Osteocyte (in vitro differentiated cells): ENCODE data around the gene MYO3B. TPM values are rescaled to one million over a fixed set of nuclear protein-coding genes. Genes with fewer than 3 reads are reported as not detected.
"Not testable (repeated sequence)": the region's sequence is repeated elsewhere in the genome, so short reads cannot be mapped to it uniquely, and the experiment has no call there.

Experiments used
- DNase-seq: peaks from one replicate; pipeline ENCODE4 v3.0.0; 2021; ENCODE audit warnings: mixed read lengths; ENCODE audit not compliant: unreplicated experiment; ENCODE audit errors: extremely low spot score
- H3K27ac Mint-ChIP-seq: one replicate; pipeline ENCODE4 v1.8.0; 2021; ENCODE audit warnings: mild to moderate bottlenecking, mixed read lengths; ENCODE audit not compliant: unreplicated experiment
- H3K27me3 Mint-ChIP-seq: one replicate; pipeline ENCODE4 v1.8.0; 2021; ENCODE audit warnings: mixed read lengths; ENCODE audit not compliant: unreplicated experiment
- H3K36me3 Mint-ChIP-seq: one replicate; pipeline ENCODE4 v1.8.0; 2021; ENCODE audit warnings: mixed read lengths; ENCODE audit not compliant: unreplicated experiment
- H3K4me1 Mint-ChIP-seq: one replicate; pipeline ENCODE4 v1.8.0; 2021; ENCODE audit warnings: mixed read lengths; ENCODE audit not compliant: unreplicated experiment
- H3K4me3 Mint-ChIP-seq: one replicate; pipeline ENCODE4 v1.8.0; 2021; ENCODE audit warnings: mild to moderate bottlenecking, moderate library complexity, mixed read lengths; ENCODE audit not compliant: unreplicated experiment
- H3K9me3 Mint-ChIP-seq: one replicate; pipeline ENCODE4 v1.8.0; 2021; ENCODE audit warnings: mixed read lengths; ENCODE audit not compliant: unreplicated experiment
- CTCF ChIP-seq: fragments of 200-600 bp; sonication (generic); IDR thresholded peaks from 2 replicates; pipeline ENCODE4 v1.5.0; 2021; ENCODE audit warnings: antibody characterized with exemption, mild to moderate bottlenecking, moderate library complexity
- total RNA-seq: library from RNA; stranded (reverse); gene quantifications from 2 replicates; pipeline ENCODE4 v1.2.1, GENCODE V29; 2021

Gene MYO3B
- total RNA-seq, 1 donor from 2014 or later = not detected

- Mint-ChIP-seq H3K4me1 (peaks cover 8% of the 10 kb centered on the region), H3K4me3 (no peak overlapping the region), H3K27ac (no peak overlapping the region), H3K36me3 (no peaks in the 10 kb centered on the region), H3K27me3 (peaks cover 1% of the 10 kb centered on the region), H3K9me3 (peaks cover 6% of the 10 kb centered on the region)
- TF ChIP-seq CTCF = no peak
- no peak for DNase-seq
These were observed 287.3 kb downstream of the MYO3B start for GRCh38 chr2:170465241-170465640.

GRCh38 chr2:170466632-170467031 lies 288.7 kb downstream of the MYO3B start:
- Mint-ChIP-seq H3K27me3 (peaks cover 1% of the 10 kb centered on the region), H3K4me1 (peaks cover 8% of the 10 kb centered on the region), H3K9me3 (peaks cover 7% of the 10 kb centered on the region), H3K36me3 (no peaks in the 10 kb centered on the region), H3K27ac (no peak overlapping the region), H3K4me3 (no peak overlapping the region)
- TF ChIP-seq CTCF = no peak
- no peak for DNase-seq

GRCh38 chr2:170467568-170468422 lies 289.8 kb downstream of the MYO3B start:
- Mint-ChIP-seq H3K36me3 (no peaks in the 10 kb centered on the region), H3K27me3 (peaks cover 1% of the 10 kb centered on the region), H3K4me1 (peaks cover 8% of the 10 kb centered on the region), H3K9me3 (peaks cover 12% of the 10 kb centered on the region), H3K27ac (no peak overlapping the region), H3K4me3 (no peak overlapping the region)
- DNase-seq = no peak
- no peak for TF ChIP-seq CTCF

GRCh38 chr2:170468557-170468956 lies 290.6 kb downstream of the MYO3B start:
- H3K4me3 Mint-ChIP-seq = no peak overlapping the region
- TF ChIP-seq CTCF = no peak
- no peak overlapping the region for H3K27ac Mint-ChIP-seq
- H3K4me1 Mint-ChIP-seq = peaks cover 8% of the 10 kb centered on the region
- peaks cover 1% of the 10 kb centered on the region for H3K27me3 Mint-ChIP-seq
- DNase-seq = no peak
- H3K9me3 Mint-ChIP-seq = peaks cover 12% of the 10 kb centered on the region
- no peaks in the 10 kb centered on the region for H3K36me3 Mint-ChIP-seq

- H3K4me3 Mint-ChIP-seq, H3K27ac Mint-ChIP-seq, H3K4me1 Mint-ChIP-seq, H3K36me3 Mint-ChIP-seq, DNase-seq, H3K27me3 Mint-ChIP-seq: not testable (repeated sequence)
- peaks cover 12% of the 10 kb centered on the region for H3K9me3 Mint-ChIP-seq
These were observed 294.6 kb downstream of the MYO3B start for GRCh38 chr2:170472498-170472897.
